GM23338 (cell line): Measurements from ENCODE around the gene ZNF474.

Source experiments
- CREB1 ChIP-seq: fragments of 250-450 bp; sonication (Bioruptor Pico); IDR thresholded peaks from 2 replicates; pipeline ENCODE4 v1.5.0; 2020; ENCODE audit warnings: low read depth, mild to moderate bottlenecking, moderate library complexity
- EZH2 ChIP-seq: fragments of 200-600 bp; sonication (generic); IDR thresholded peaks from one replicate; pipeline ENCODE4 v1.8.0; 2017; ENCODE audit warnings: antibody characterized with exemption, mild to moderate bottlenecking, low read depth; ENCODE audit not compliant: unreplicated experiment
- EZH2phosphoT487 ChIP-seq: fragments of 200-600 bp; sonication (generic); IDR thresholded peaks from one replicate; pipeline ENCODE4 v1.8.1; 2018; ENCODE audit warnings: antibody characterized with exemption; ENCODE audit not compliant: unreplicated experiment
- JUNB ChIP-seq: IDR thresholded peaks from one replicate; pipeline ENCODE4 v1.6.1; 2016; ENCODE audit warnings: antibody characterized with exemption; ENCODE audit not compliant: unreplicated experiment
- NANOG ChIP-seq: IDR thresholded peaks from 2 replicates; pipeline ENCODE4 v1.6.1; 2016; ENCODE audit warnings: antibody characterized with exemption, borderline replicate concordance
- POLR2AphosphoS5 ChIP-seq: IDR thresholded peaks from 2 replicates; pipeline ENCODE4 v1.6.1; 2016; ENCODE audit warnings: antibody characterized with exemption, low read depth
- REST ChIP-seq: IDR thresholded peaks from one replicate; pipeline ENCODE4 v1.6.1; 2018; ENCODE audit warnings: antibody characterized with exemption; ENCODE audit not compliant: unreplicated experiment
- ZNF114 ChIP-seq: fragments of 250-450 bp; sonication (Bioruptor Pico); IDR thresholded peaks from 2 replicates; pipeline ENCODE4 v1.5.0; 2020; ENCODE audit warnings: mild to moderate bottlenecking, moderate library complexity
- ZNF331 ChIP-seq: fragments of 250-450 bp; sonication (Bioruptor Pico); IDR thresholded peaks from 2 replicates; pipeline ENCODE4 v1.5.0; 2020; ENCODE audit warnings: low read depth, mild to moderate bottlenecking, moderate library complexity
- ZNF462 ChIP-seq: fragments of 250-450 bp; sonication (Bioruptor Pico); IDR thresholded peaks from 2 replicates; pipeline ENCODE4 v1.5.0; 2020; ENCODE audit warnings: mild to moderate bottlenecking, moderate library complexity
- TF ChIP-seq, protein P1 (sequence below), 2 experiments: fragments of 200-600 bp in 1 of 2; sonication (generic) in 1 of 2; conservative IDR thresholded peaks; 2 replicates each; pipeline versions ENCODE4 v1.5.1 to v1.6.1; 2016 to 2017; ENCODE audit warnings: antibody characterized with exemption in 2 of 2, low read depth in 2 of 2, mild to moderate bottlenecking in 2 of 2, moderate library complexity in 1 of 2
- TF ChIP-seq, protein P2 (sequence below): IDR thresholded peaks from 2 replicates; pipeline ENCODE4 v1.6.1; 2016; ENCODE audit warnings: antibody characterized with exemption

- TF ChIP-seq, protein P1, sequence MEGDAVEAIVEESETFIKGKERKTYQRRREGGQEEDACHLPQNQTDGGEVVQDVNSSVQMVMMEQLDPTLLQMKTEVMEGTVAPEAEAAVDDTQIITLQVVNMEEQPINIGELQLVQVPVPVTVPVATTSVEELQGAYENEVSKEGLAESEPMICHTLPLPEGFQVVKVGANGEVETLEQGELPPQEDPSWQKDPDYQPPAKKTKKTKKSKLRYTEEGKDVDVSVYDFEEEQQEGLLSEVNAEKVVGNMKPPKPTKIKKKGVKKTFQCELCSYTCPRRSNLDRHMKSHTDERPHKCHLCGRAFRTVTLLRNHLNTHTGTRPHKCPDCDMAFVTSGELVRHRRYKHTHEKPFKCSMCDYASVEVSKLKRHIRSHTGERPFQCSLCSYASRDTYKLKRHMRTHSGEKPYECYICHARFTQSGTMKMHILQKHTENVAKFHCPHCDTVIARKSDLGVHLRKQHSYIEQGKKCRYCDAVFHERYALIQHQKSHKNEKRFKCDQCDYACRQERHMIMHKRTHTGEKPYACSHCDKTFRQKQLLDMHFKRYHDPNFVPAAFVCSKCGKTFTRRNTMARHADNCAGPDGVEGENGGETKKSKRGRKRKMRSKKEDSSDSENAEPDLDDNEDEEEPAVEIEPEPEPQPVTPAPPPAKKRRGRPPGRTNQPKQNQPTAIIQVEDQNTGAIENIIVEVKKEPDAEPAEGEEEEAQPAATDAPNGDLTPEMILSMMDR (conservative IDR thresholded peaks at IDR 0.05; ENCODE audit: low read depth in 2 of 2), result no peak
- TF ChIP-seq EZH2 (no peak), REST (no peak), JUNB (no peak), POLR2AphosphoS5 (no peak), ZNF114 (CRISPR knock-in tag) (no peak), ZNF331 (CRISPR knock-in tag) (no peak), CREB1 (CRISPR knock-in tag) (no peak), EZH2phosphoT487 (no peak), NANOG (no peak), ZNF462 (CRISPR knock-in tag) (no peak)
- TF ChIP-seq, protein P2, sequence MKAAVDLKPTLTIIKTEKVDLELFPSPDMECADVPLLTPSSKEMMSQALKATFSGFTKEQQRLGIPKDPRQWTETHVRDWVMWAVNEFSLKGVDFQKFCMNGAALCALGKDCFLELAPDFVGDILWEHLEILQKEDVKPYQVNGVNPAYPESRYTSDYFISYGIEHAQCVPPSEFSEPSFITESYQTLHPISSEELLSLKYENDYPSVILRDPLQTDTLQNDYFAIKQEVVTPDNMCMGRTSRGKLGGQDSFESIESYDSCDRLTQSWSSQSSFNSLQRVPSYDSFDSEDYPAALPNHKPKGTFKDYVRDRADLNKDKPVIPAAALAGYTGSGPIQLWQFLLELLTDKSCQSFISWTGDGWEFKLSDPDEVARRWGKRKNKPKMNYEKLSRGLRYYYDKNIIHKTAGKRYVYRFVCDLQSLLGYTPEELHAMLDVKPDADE, result no peak
Observed at GRCh38 chr5:122199146-122199545, 69.8 kb downstream of the ZNF474 start.
